ENCODE results near the gene SLC8A1.

GRCh38 chr2:40181855-40182254 lies 270.0 kb downstream of the SLC8A1 start:
- TF ChIP-seq POLR2AphosphoS5 (IDR thresholded peaks at IDR 0.05; ENCODE audit: low read depth) (no peak), REST (IDR thresholded peaks at IDR 0.05; ENCODE audit: insufficient replicate concordance, low read depth) (no peak), CTCF (IDR thresholded peaks at IDR 0.05; ENCODE audit: insufficient read depth, low read length) (no peak), GABPA (IDR thresholded peaks at IDR 0.05; ENCODE audit: low read depth) (no peak), SPI1 (IDR thresholded peaks at IDR 0.05; ENCODE audit: borderline replicate concordance, low read depth) (no peak)

Measured in HL-60 (cell line).